ENCODE measurements around the gene CHD2. TPM values are rescaled to one million over a fixed set of nuclear protein-coding genes. Genes with fewer than 3 reads are reported as not detected.

Gene CHD2
- total and polyA plus RNA-seq, 10 of the 15 experiments (the other 5 are each of a cell fraction or from before 2014, with no cell fraction given) = 38.1 to 94.7 (median 63.3) TPM

DNA sequence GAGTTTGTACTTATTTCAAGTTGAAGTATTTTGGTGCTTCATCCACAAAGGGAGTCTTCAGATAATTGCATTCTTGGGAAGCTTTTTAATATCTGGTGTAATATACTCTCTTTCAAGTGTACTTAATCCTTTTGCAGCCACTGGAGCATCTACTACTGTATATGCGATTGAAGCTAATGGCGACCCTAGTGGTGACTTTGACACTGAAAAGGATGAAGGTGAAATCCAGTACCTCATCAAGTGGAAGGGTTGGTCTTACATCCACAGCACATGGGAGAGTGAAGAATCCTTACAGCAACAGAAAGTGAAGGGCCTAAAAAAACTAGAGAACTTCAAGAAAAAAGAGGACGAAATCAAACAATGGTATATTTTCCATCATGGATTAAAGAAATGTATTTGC lies 42.6 kb downstream of the CHD2 start:
- CTCF ChIA-PET = interaction anchor here (0.7 to 1.6 kb wide), 6 partner anchors 11 to 146 kb away, joined by 3 to 6 read pairs (median 4); no protein-coding TSS in a partner anchor
- POLR2A ChIA-PET = interaction anchor here (0.6 kb wide), 1 partner anchor 57 kb away, joined by 3 read pairs; no protein-coding TSS in a partner anchor
- intact Hi-C loops (cut with micrococcal nuclease; ENCODE audit: unreplicated experiment) (no loop called here), in situ Hi-C loops (cut with MboI) (loop anchor here (5.0 kb wide), 1 partner anchor 35 kb away; no protein-coding TSS in a partner anchor)
- H2AFZ ChIP-seq (ENCODE audit: control insufficient read depth, low read depth, low read length) = no peak overlapping the region
- no peaks in the 10 kb centered on the region for H3K4me1 ChIP-seq (ENCODE audit: control insufficient read depth, insufficient read depth, low read length)
- no TSS peak for BruUV-seq (replicated peaks)
- H3K9ac ChIP-seq (ENCODE audit: control insufficient read depth, insufficient read depth, low read length) = no peak overlapping the region
- H3K27me3 ChIP-seq (replicated peaks in 1 of 2; ENCODE audit: control insufficient read depth in 2 of 2, insufficient read depth in 2 of 2, low read length in 1 of 2) = no peaks in the 10 kb centered on the region
- FAIRE-seq (no peak), ATAC-seq (no peak), DNase-seq (ENCODE audit: low read depth, low spot score) (no peak)
- RAD21 ChIA-PET (ENCODE audit: unreplicated experiment) = no interaction called here
- SMC1A ChIA-PET (ENCODE audit: uncharacterized antibody, unreplicated experiment) = interaction anchor here (0.9 to 1.6 kb wide), 9 partner anchors 12 to 153 kb away, joined by 3 to 5 read pairs (median 3); no protein-coding TSS in a partner anchor
- WGBS (ENCODE audit: insufficient coverage, insufficient replicate concordance, low lambda C conversion rate, missing lambda C conversion rate) = 96% methylated on average over 3 of the region's 3 CpGs
- TF ChIP-seq, protein P1, sequence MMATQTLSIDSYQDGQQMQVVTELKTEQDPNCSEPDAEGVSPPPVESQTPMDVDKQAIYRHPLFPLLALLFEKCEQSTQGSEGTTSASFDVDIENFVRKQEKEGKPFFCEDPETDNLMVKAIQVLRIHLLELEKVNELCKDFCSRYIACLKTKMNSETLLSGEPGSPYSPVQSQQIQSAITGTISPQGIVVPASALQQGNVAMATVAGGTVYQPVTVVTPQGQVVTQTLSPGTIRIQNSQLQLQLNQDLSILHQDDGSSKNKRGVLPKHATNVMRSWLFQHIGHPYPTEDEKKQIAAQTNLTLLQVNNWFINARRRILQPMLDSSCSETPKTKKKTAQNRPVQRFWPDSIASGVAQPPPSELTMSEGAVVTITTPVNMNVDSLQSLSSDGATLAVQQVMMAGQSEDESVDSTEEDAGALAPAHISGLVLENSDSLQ (IDR thresholded peaks at IDR 0.05) = no peak
- TF ChIP-seq NFYA (IDR thresholded peaks at IDR 0.05; ENCODE audit: borderline replicate concordance, low read depth, low read length) (no peak), FOXM1 (IDR thresholded peaks at IDR 0.05; ENCODE audit: low read depth, low read length) (no peak), YY1 (IDR thresholded peaks at IDR 0.05; ENCODE audit: low read depth, low read length) (no peak), HCFC1 (IDR thresholded peaks at IDR 0.05; ENCODE audit: low read length) (no peak)
- no peak overlapping the region for H3K27ac ChIP-seq (ENCODE audit: control insufficient read depth, insufficient read depth)
- H3K79me2 ChIP-seq (ENCODE audit: control insufficient read depth, insufficient read depth, low read length) = no peaks in the 10 kb centered on the region
- H3K4me3 ChIP-seq = no peak overlapping the region
- H4K20me1 ChIP-seq (ENCODE audit: control insufficient read depth, insufficient read depth) = no peaks in the 10 kb centered on the region
- peaks cover 14 to 72% of the 10 kb centered on the region in 2 experiments for H3K36me3 ChIP-seq (ENCODE audit: control insufficient read depth in 2 of 2, insufficient read depth in 2 of 2, low read length in 1 of 2)
- H3K9me3 ChIP-seq (replicated peaks; ENCODE audit: control insufficient read depth, insufficient read depth, low read length) = peaks cover 8% of the 10 kb centered on the region; the same call in 2 of the 3 replicates
- H3K4me2 ChIP-seq (ENCODE audit: control insufficient read depth, insufficient read depth) = no peak overlapping the region

DNA sequence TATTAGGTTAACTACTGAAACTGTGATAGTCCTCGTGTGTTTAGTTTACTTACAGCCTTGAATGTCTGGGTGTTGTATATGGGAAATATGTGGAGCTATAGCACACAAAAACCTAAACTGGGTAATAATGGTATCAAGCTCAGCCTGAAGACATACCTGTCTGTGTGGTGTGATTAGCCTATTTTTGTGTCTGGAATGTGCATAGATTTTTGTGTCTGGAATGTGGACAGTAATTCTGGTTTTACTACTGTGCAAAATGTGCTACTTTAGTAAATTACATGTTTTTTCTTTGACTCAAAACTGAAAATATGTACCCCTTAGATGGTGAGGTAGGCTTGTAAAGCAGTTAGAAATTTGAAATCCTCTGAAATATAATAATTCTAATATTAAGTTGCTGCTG lies 43.5 kb downstream of the CHD2 start:
- WGBS (ENCODE audit: insufficient coverage, insufficient replicate concordance, low lambda C conversion rate, missing lambda C conversion rate) = 39% methylated on average over 1 of the region's 1 CpG
- ATAC-seq (no peak), DNase-seq (ENCODE audit: low read depth, low spot score) (no peak), FAIRE-seq (no peak)
- SMC1A ChIA-PET (ENCODE audit: uncharacterized antibody, unreplicated experiment) = interaction anchor here (1.0 to 1.6 kb wide), 7 partner anchors 10 to 154 kb away, joined by 3 to 5 read pairs (median 3); no protein-coding TSS in a partner anchor
- Histone ChIP-seq H2AFZ (ENCODE audit: control insufficient read depth, low read depth, low read length) (no peak overlapping the region), H3K4me3 (no peak overlapping the region), H3K27me3 (replicated peaks in 1 of 2; ENCODE audit: control insufficient read depth in 2 of 2, insufficient read depth in 2 of 2, low read length in 1 of 2) (no peaks in the 10 kb centered on the region), H3K79me2 (ENCODE audit: control insufficient read depth, insufficient read depth, low read length) (no peaks in the 10 kb centered on the region), H3K9ac (ENCODE audit: control insufficient read depth, insufficient read depth, low read length) (no peak overlapping the region), H4K20me1 (ENCODE audit: control insufficient read depth, insufficient read depth) (no peaks in the 10 kb centered on the region), H3K4me1 (ENCODE audit: control insufficient read depth, insufficient read depth, low read length) (no peaks in the 10 kb centered on the region), H3K9me3 (replicated peaks; ENCODE audit: control insufficient read depth, insufficient read depth, low read length) (peaks cover 15% of the 10 kb centered on the region; the same call in 2 of the 3 replicates), H3K27ac (ENCODE audit: control insufficient read depth, insufficient read depth) (no peak overlapping the region), H3K4me2 (ENCODE audit: control insufficient read depth, insufficient read depth) (no peak overlapping the region), H3K36me3 (ENCODE audit: control insufficient read depth in 2 of 2, insufficient read depth in 2 of 2, low read length in 1 of 2) (peaks cover 14 to 71% of the 10 kb centered on the region in 2 experiments)
- in situ Hi-C loops (cut with MboI) = loop anchor here (5.0 kb wide), 1 partner anchor 34 kb away; no protein-coding TSS in a partner anchor
- TF ChIP-seq MXI1 (IDR thresholded peaks at IDR 0.05; ENCODE audit: low read depth, low read length) (no peak), CBX5 (IDR thresholded peaks at IDR 0.05; ENCODE audit: low read depth) (no peak)
- CTCF ChIA-PET = interaction anchor here (1.0 to 1.6 kb wide), 6 partner anchors 10 to 147 kb away, joined by 3 to 6 read pairs (median 4); no protein-coding TSS in a partner anchor
- BruUV-seq (replicated peaks) = no TSS peak
- RAD21 ChIA-PET (ENCODE audit: unreplicated experiment) = no interaction called here
- POLR2A ChIA-PET = interaction anchor here (0.9 kb wide), 1 partner anchor 46 kb away, joined by 3 read pairs; no protein-coding TSS in a partner anchor
- intact Hi-C loops (cut with micrococcal nuclease; ENCODE audit: unreplicated experiment) = no loop called here

Measured in GM12878 (cell line).